IPS-20b (cell line): ENCODE results near the gene PRAMEF7.
"Not testable (repeated sequence)": the region's sequence is repeated elsewhere in the genome, so short reads cannot be mapped to it uniquely, and the experiment has no call there.

Source experiments
- H3K27ac ChIP-seq: one replicate; pipeline ENCODE4 v1.5.1; 2013; ENCODE audit warnings: low read length
- H3K27me3 ChIP-seq: 2 replicates; pipeline ENCODE4 v1.6.1; 2013; ENCODE audit warnings: mild to moderate bottlenecking, low read length, inconsistent platforms; ENCODE audit not compliant: insufficient read depth
- H3K36me3 ChIP-seq: 2 replicates; pipeline ENCODE4 v1.6.1; 2013; ENCODE audit warnings: low read depth, mild to moderate bottlenecking, inconsistent platforms, low read length, moderate library complexity; ENCODE audit not compliant: insufficient read depth
- H3K4me1 ChIP-seq: 2 replicates; pipeline ENCODE4 v1.6.1; 2013; ENCODE audit warnings: mild to moderate bottlenecking, control low read depth, inconsistent platforms, low read length, moderate library complexity; ENCODE audit not compliant: insufficient read depth
- H3K4me3 ChIP-seq: 2 replicates; pipeline ENCODE4 v1.5.1; 2013; ENCODE audit warnings: mild to moderate bottlenecking, low read length, inconsistent platforms
- H3K9ac ChIP-seq: 2 replicates; pipeline ENCODE4 v1.6.1; 2013; ENCODE audit warnings: low read depth, mild to moderate bottlenecking, inconsistent platforms, low read length, moderate library complexity
- H3K9me3 ChIP-seq: 2 replicates; pipeline ENCODE4 v1.6.1; 2013; ENCODE audit warnings: mild to moderate bottlenecking, low read depth, low read length, inconsistent platforms; ENCODE audit not compliant: insufficient read depth

Gene PRAMEF7

DNA sequence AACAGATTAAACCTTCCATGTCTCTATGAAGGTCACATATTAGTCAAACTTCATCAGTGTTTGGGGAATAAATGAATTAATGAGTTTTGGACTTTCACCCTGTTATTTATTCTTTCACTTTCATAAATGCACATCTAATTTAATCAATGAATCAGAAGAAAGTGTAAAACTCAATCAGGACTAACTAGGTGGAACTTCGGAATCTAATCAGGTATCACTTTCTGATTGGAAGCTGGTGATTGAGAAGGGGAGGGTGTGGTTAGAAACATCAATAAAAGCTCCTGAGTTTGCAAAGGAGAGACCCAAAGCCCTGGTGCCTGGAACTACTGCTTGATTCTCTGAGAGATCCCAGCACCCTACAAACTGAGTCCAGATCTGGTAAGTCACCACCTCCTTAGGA lies at the start of gene PRAMEF7:
Gene PRAMEF7, plus strand, starts transcription at position 301 of the 400 bp plus-strand sequence. CDS start 1,083 bp downstream, outside the sequence.
- H3K9ac ChIP-seq, H3K27me3 ChIP-seq, H3K4me3 ChIP-seq, H3K4me1 ChIP-seq, H3K9me3 ChIP-seq, H3K36me3 ChIP-seq, H3K27ac ChIP-seq: not testable (repeated sequence)

DNA sequence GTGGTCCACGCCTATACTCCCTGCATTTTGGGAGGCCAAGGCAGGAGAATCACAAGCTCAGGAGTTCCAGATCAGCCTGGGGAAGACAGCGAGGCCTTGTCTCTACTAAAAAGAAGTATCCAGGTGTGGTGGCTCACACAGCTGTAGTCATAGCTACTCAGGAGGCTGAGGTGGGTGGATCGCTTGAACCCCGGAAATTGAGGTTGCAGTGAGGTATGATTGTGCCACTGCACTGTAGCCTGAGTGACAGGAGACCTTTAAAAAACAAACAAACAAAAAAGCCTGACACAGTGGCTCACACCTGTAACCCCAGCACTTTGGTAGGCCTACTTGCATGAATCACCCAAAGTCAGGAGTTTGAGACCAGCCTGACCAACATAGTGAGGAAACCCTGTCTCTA lies 38.0 kb upstream of the PRAMEF7 start:
- H3K27me3 ChIP-seq, H3K36me3 ChIP-seq, H3K4me3 ChIP-seq, H3K9ac ChIP-seq, H3K4me1 ChIP-seq, H3K9me3 ChIP-seq, H3K27ac ChIP-seq: not testable (repeated sequence)

DNA sequence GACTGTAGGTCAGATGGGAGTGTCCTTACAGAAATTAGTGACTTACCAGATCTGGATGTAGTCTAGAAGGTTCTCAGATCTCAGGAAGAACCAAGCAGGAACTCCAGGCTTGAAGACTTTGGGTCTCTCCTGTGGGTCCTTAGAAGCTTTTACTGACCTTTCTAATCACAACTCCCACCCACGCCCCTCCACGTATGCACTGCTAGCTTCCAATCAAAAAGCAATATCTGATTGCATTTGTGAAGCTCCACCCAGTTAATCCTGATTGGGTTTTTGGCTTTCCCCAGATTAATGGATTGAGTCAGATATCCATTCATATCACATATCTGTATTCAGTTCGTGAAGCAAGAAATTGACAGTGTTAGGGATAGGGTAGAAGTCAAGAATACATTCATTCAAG lies 30.3 kb upstream of the PRAMEF7 start, which contains the start of gene PRAMEF4:
Gene PRAMEF4, minus strand, starts transcription at position 101 of the 400 bp plus-strand sequence. CDS start 2,807 bp downstream, outside the sequence.
- H3K4me1 ChIP-seq, H3K9me3 ChIP-seq, H3K27ac ChIP-seq, H3K36me3 ChIP-seq, H3K9ac ChIP-seq, H3K27me3 ChIP-seq, H3K4me3 ChIP-seq: not testable (repeated sequence)

DNA sequence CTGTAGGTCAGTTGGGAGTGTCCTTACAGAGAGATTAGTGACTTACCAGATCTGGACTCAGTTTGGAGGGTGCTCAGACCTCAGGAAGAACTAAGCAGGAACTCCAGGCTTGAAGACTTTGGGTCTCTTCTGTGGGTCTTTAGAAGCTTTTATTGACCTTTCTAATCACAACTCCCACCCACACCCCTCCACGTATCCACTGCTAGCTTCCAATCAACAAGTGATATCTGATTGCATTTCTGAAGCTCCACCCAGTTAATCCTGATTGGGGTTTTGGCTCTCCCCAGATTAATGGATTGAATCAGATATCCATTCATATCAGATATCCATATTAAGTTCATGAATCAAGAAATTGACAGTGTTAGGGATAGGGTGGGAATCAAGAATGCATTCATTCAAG lies 18.2 kb upstream of the PRAMEF7 start, which contains the start of gene PRAMEF10:
Gene PRAMEF10, minus strand, starts transcription at position 101 of the 400 bp plus-strand sequence. CDS start 2,423 bp downstream, outside the sequence.
- not testable (repeated sequence) for H3K36me3 ChIP-seq, H3K27ac ChIP-seq, H3K9me3 ChIP-seq, H3K27me3 ChIP-seq, H3K4me3 ChIP-seq, H3K9ac ChIP-seq, H3K4me1 ChIP-seq

DNA sequence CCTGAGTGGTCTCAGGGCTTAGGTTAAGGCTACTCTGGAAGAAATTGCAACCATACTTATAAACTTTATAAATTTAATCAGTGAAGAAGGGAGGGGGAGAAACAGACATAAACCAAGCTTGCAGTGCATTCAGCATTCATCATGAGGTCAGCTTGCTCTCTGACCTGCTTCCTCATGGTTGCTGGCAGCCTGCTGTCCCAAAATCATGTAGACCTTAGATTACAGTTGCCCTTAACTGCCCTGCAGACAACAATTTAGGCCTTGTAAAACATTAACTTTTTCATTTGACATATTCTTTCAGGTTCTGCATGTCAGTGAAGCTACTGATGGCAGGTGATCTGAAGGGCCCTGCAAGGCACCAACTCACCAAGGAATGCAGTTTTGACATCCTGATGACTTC lies 17.2 kb upstream of the PRAMEF7 start:
- H3K4me3 ChIP-seq, H3K27ac ChIP-seq, H3K9ac ChIP-seq, H3K36me3 ChIP-seq, H3K9me3 ChIP-seq, H3K4me1 ChIP-seq, H3K27me3 ChIP-seq: not testable (repeated sequence)

DNA sequence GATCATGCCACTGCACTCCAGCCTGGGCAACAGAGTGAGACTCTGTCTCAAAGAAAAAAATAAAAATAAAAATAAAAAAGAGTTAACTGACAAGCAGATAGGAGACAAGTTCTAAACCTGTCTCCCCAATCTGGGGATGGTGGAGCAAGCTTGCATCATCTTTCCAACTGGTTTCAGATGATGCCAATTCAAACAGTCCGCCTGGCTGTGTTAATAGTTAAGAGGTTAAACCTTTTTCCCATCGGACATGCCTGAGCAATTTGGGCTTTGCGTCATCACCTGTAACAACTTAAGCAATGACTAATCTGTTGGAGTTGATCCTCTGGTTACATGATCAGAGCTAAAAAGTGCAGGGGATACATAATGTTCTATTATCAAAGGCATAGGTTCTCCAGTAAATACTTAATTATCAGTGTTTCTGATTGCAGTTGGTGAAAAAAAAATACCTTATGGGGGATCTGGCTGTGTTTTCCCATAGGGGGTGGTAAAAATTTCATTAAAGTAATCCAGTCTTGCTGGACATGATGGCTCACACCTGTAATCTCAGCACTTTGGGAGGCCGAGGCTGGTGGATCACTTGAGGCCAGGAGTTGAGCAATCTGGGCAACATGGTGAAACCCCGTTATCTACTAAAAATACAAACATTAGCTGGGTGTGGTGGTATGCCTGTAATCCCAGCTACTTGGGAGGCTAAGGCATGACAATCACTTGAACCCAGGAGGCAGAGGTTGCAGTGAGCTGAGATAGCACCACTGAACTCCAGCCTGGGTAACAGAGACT lies 12.4 kb upstream of the PRAMEF7 start:
- not testable (repeated sequence) for H3K4me3 ChIP-seq, H3K9ac ChIP-seq, H3K27me3 ChIP-seq, H3K4me1 ChIP-seq, H3K9me3 ChIP-seq, H3K36me3 ChIP-seq, H3K27ac ChIP-seq

DNA sequence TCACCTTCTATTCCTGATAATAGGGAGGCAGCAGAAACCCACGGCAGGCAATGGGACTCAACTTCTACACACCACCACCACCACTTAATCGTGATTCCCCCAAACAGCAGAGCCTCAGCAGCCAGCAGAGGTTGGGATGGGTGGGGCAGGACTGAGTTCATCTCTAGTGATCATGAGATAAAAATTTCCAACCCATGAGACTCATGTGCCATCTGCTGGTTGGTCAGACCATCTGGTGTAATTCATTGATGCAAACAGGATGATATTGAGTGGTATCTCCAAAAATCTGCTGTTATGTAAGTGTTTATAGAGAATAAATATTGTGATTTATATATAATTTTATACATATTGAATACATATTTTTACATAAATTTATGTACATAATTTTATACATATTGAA lies 5.3 kb downstream of the PRAMEF7 start:
- H3K27ac ChIP-seq, H3K4me1 ChIP-seq, H3K36me3 ChIP-seq, H3K4me3 ChIP-seq, H3K9me3 ChIP-seq, H3K27me3 ChIP-seq, H3K9ac ChIP-seq: not testable (repeated sequence)

DNA sequence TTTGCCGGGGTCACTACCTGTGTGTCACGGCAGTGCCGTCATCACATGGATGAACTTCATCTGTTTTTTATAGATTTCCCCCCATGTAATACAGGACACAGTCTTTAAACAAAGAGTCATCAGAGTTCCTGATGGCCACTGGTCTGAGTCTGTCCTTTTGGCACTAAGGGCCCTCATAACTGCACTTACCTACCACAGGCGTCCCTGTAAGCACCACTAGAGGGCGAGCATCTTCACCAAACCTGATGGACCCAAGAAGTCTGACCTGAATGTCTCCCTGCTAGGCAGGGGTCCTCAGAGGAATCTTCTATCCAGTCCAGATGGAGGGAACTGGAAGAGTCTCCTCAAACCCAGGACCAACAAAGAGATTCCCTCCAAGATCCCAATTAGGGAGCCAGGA lies 8.0 kb downstream of the PRAMEF7 start:
- H3K4me3 ChIP-seq, H3K9me3 ChIP-seq, H3K27ac ChIP-seq, H3K9ac ChIP-seq, H3K36me3 ChIP-seq, H3K27me3 ChIP-seq, H3K4me1 ChIP-seq: not testable (repeated sequence)

DNA sequence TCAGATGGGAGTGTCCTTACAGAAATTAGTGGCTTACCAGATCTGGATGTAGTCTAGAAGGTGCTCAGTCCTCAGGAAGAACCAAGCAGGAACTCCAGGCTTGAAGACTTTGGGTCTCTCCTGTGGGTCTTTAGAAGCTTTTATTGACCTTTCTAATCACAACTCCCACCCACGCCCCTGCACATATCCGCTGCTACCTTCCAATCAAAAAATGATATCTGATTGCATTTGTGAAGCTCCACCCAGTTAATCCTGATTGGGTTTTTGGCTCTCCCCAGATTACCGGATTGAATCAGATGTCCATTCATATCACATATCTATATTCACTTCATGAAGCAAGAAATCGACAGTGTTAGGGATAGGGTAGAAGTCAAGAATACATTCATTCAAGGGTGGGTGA lies 31.1 kb downstream of the PRAMEF7 start, which contains the start of gene PRAMEF6:
Gene PRAMEF6, minus strand, starts transcription at position 101 of the 400 bp plus-strand sequence. CDS start 5,062 bp downstream, outside the sequence.
- H3K4me3 ChIP-seq, H3K9ac ChIP-seq, H3K27me3 ChIP-seq, H3K4me1 ChIP-seq, H3K9me3 ChIP-seq, H3K27ac ChIP-seq, H3K36me3 ChIP-seq: not testable (repeated sequence)
